ENCODE data around the gene NKX2-8.

Gene NKX2-8

GRCh38 chr14:36582011-36582873 lies at the start of gene NKX2-8:
Gene NKX2-8, minus strand, starts transcription at chr14:36582614. Its CDS starts 225 bp downstream, at chr14:36582389.
- peaks cover 52 to 63% of the 10 kb centered on the region in 2 donors for H3K27me3 Mint-ChIP-seq
- DNase-seq = no peak
- peak within 1 kb of the TSS; percentile 89 for H3K27ac Mint-ChIP-seq
- peaks cover 0 to 1% of the 10 kb centered on the region in 2 donors for H3K9me3 Mint-ChIP-seq
- H3K4me3 Mint-ChIP-seq = peak within 1 kb of the TSS; percentile 6 to 41
- peaks cover 0 to 7% of the 10 kb centered on the region in 2 donors for H3K4me1 Mint-ChIP-seq
- no peak for ATAC-seq (replicated peaks)
- peaks cover 0 to 1% of the 10 kb centered on the region in 2 donors for H3K36me3 Mint-ChIP-seq

- H3K36me3 Mint-ChIP-seq = no peaks in the 10 kb centered on the region
- peaks cover 3 to 5% of the 10 kb centered on the region in 2 donors for H3K9me3 Mint-ChIP-seq
- H3K27me3 Mint-ChIP-seq = peaks cover 12 to 18% of the 10 kb centered on the region in 2 donors
- H3K4me1 Mint-ChIP-seq = no peaks in the 10 kb centered on the region
- H3K4me3 Mint-ChIP-seq = no peak overlapping the region
- ATAC-seq (replicated peaks) (no peak), DNase-seq (no peak)
- no peak overlapping the region for H3K27ac Mint-ChIP-seq
Measured at GRCh38 chr14:36627981-36628380, 45.6 kb upstream of the NKX2-8 start.

GRCh38 chr14:36626151-36626550 lies 43.7 kb upstream of the NKX2-8 start:
- no peak for ATAC-seq (replicated peaks)
- DNase-seq = no peak
- Mint-ChIP-seq H3K4me3 (no peak overlapping the region), H3K36me3 (no peaks in the 10 kb centered on the region), H3K4me1 (no peaks in the 10 kb centered on the region), H3K27me3 (peaks cover 12 to 18% of the 10 kb centered on the region in 2 donors), H3K9me3 (peaks cover 6 to 7% of the 10 kb centered on the region in 2 donors), H3K27ac (no peak overlapping the region)

- peaks cover 6 to 11% of the 10 kb centered on the region in 2 donors for H3K9me3 Mint-ChIP-seq
- H3K4me3 Mint-ChIP-seq = no peak overlapping the region
- DNase-seq = no peak
- no peak overlapping the region for H3K27ac Mint-ChIP-seq
- H3K27me3 Mint-ChIP-seq = peaks cover 12 to 15% of the 10 kb centered on the region in 2 donors
- ATAC-seq (replicated peaks) = no peak
- no peaks in the 10 kb centered on the region for H3K4me1 Mint-ChIP-seq
- no peaks in the 10 kb centered on the region for H3K36me3 Mint-ChIP-seq
Measured at GRCh38 chr14:36625436-36625835, 43.0 kb upstream of the NKX2-8 start.

- DNase-seq (no peak), ATAC-seq (replicated peaks) (no peak)
- Mint-ChIP-seq H3K4me1 (no peaks in the 10 kb centered on the region), H3K4me3 (no peak overlapping the region), H3K27ac (no peak overlapping the region), H3K9me3 (peaks cover 6 to 12% of the 10 kb centered on the region in 2 donors), H3K36me3 (no peaks in the 10 kb centered on the region), H3K27me3 (peaks cover 12 to 13% of the 10 kb centered on the region in 2 donors)
Measured at GRCh38 chr14:36625014-36625413, 42.6 kb upstream of the NKX2-8 start.

GRCh38 chr14:36619853-36620252 lies 37.4 kb upstream of the NKX2-8 start:
- Mint-ChIP-seq H3K4me3 (no peak overlapping the region), H3K36me3 (no peaks in the 10 kb centered on the region), H3K27me3 (no peaks in the 10 kb centered on the region), H3K4me1 (no peaks in the 10 kb centered on the region), H3K9me3 (peaks cover 10 to 13% of the 10 kb centered on the region in 2 donors), H3K27ac (no peak overlapping the region)
- ATAC-seq (replicated peaks) = no peak
- no peak for DNase-seq

GRCh38 chr14:36619131-36619530 lies 36.7 kb upstream of the NKX2-8 start:
- ATAC-seq (replicated peaks) (no peak), DNase-seq (no peak)
- no peaks in the 10 kb centered on the region for H3K4me1 Mint-ChIP-seq
- no peak overlapping the region for H3K4me3 Mint-ChIP-seq
- no peaks in the 10 kb centered on the region for H3K36me3 Mint-ChIP-seq
- H3K27me3 Mint-ChIP-seq = no peaks in the 10 kb centered on the region
- H3K27ac Mint-ChIP-seq = no peak overlapping the region
- H3K9me3 Mint-ChIP-seq = peaks cover 10 to 15% of the 10 kb centered on the region in 2 donors

GRCh38 chr14:36618641-36619040 lies 36.2 kb upstream of the NKX2-8 start:
- Mint-ChIP-seq H3K36me3 (no peaks in the 10 kb centered on the region), H3K27me3 (no peaks in the 10 kb centered on the region), H3K27ac (no peak overlapping the region), H3K9me3 (peaks cover 10 to 15% of the 10 kb centered on the region in 2 donors), H3K4me3 (no peak overlapping the region), H3K4me1 (no peaks in the 10 kb centered on the region)
- DNase-seq (no peak), ATAC-seq (replicated peaks) (no peak)

- H3K27me3 Mint-ChIP-seq = no peaks in the 10 kb centered on the region
- H3K9me3 Mint-ChIP-seq = peaks cover 4 to 12% of the 10 kb centered on the region in 2 donors
- no peak overlapping the region for H3K27ac Mint-ChIP-seq
- H3K4me3 Mint-ChIP-seq = no peak overlapping the region
- DNase-seq (no peak), ATAC-seq (replicated peaks) (no peak)
- H3K4me1 Mint-ChIP-seq = no peaks in the 10 kb centered on the region
- H3K36me3 Mint-ChIP-seq = no peaks in the 10 kb centered on the region
Measured at GRCh38 chr14:36617824-36618223, 35.4 kb upstream of the NKX2-8 start.

GRCh38 chr14:36605506-36605857 lies 23.1 kb upstream of the NKX2-8 start:
- ATAC-seq (replicated peaks) (no peak), DNase-seq (no peak)
- H3K36me3 Mint-ChIP-seq = no peaks in the 10 kb centered on the region
- H3K4me3 Mint-ChIP-seq = no peak overlapping the region
- H3K9me3 Mint-ChIP-seq = no peaks in the 10 kb centered on the region
- H3K4me1 Mint-ChIP-seq = no peaks in the 10 kb centered on the region
- H3K27me3 Mint-ChIP-seq = peaks cover 0 to 2% of the 10 kb centered on the region in 2 donors
- no peak overlapping the region for H3K27ac Mint-ChIP-seq

GRCh38 chr14:36604757-36605505 lies 22.5 kb upstream of the NKX2-8 start:
- Mint-ChIP-seq H3K4me3 (no peak overlapping the region), H3K9me3 (no peaks in the 10 kb centered on the region), H3K27me3 (peaks cover 0 to 7% of the 10 kb centered on the region in 2 donors), H3K27ac (no peak overlapping the region), H3K4me1 (no peaks in the 10 kb centered on the region), H3K36me3 (no peaks in the 10 kb centered on the region)
- DNase-seq (no peak), ATAC-seq (replicated peaks) (peak in 1 of 2 donors; percentile 46)

GRCh38 chr14:36600431-36600830 lies 18.0 kb upstream of the NKX2-8 start:
- Mint-ChIP-seq H3K4me3 (no peak overlapping the region), H3K27me3 (peaks cover 0 to 25% of the 10 kb centered on the region in 2 donors), H3K9me3 (no peaks in the 10 kb centered on the region), H3K27ac (no peak overlapping the region), H3K36me3 (no peaks in the 10 kb centered on the region), H3K4me1 (no peaks in the 10 kb centered on the region)
- DNase-seq = no peak
- ATAC-seq (replicated peaks) = no peak

GRCh38 chr14:36591482-36591881 lies 9.1 kb upstream of the NKX2-8 start:
- Mint-ChIP-seq H3K4me3 (no peak overlapping the region), H3K36me3 (no peaks in the 10 kb centered on the region), H3K4me1 (no peaks in the 10 kb centered on the region), H3K27ac (no peak overlapping the region), H3K9me3 (no peaks in the 10 kb centered on the region), H3K27me3 (peaks cover 39 to 45% of the 10 kb centered on the region in 2 donors)
- no peak for DNase-seq
- no peak for ATAC-seq (replicated peaks)

- Mint-ChIP-seq H3K27me3 (peaks cover 53 to 57% of the 10 kb centered on the region in 2 donors), H3K4me1 (no peaks in the 10 kb centered on the region), H3K9me3 (peaks cover 0 to 1% of the 10 kb centered on the region in 2 donors), H3K27ac (no peak overlapping the region), H3K36me3 (no peaks in the 10 kb centered on the region), H3K4me3 (no peak overlapping the region)
- DNase-seq (no peak), ATAC-seq (replicated peaks) (no peak)
Measured at GRCh38 chr14:36588788-36589187, 6.4 kb upstream of the NKX2-8 start.

GRCh38 chr14:36588119-36588518 lies 5.7 kb upstream of the NKX2-8 start:
- peaks cover 50 to 58% of the 10 kb centered on the region in 2 donors for H3K27me3 Mint-ChIP-seq
- DNase-seq (no peak), ATAC-seq (replicated peaks) (no peak)
- no peak overlapping the region for H3K4me3 Mint-ChIP-seq
- no peaks in the 10 kb centered on the region for H3K4me1 Mint-ChIP-seq
- H3K36me3 Mint-ChIP-seq = no peaks in the 10 kb centered on the region
- H3K9me3 Mint-ChIP-seq = peaks cover 0 to 1% of the 10 kb centered on the region in 2 donors
- no peak overlapping the region for H3K27ac Mint-ChIP-seq

All from stimulated activated naive B cell treated with anti-CD40 and anti-IgM and Interleukin-4, amounts not matched to agents 10 μg/mL and 1 μg/mL and 100 μg/mL, for 72 hours (primary cell).